GM18907 (cell line): ENCODE data around the gene SEMG2.

ENCODE experiments used
- ATAC-seq: cut with Tn5 transposase; IDR thresholded peaks from one replicate; pipeline ENCODE4 v1.9.1; 2021; ENCODE audit warnings: mild to moderate bottlenecking, moderate library complexity; ENCODE audit not compliant: unreplicated experiment

SEMG2 gene

GRCh38 chr20:45226287-45226686, 5.1 kb downstream of the SEMG2 start:
- ATAC-seq: no peak

DNA sequence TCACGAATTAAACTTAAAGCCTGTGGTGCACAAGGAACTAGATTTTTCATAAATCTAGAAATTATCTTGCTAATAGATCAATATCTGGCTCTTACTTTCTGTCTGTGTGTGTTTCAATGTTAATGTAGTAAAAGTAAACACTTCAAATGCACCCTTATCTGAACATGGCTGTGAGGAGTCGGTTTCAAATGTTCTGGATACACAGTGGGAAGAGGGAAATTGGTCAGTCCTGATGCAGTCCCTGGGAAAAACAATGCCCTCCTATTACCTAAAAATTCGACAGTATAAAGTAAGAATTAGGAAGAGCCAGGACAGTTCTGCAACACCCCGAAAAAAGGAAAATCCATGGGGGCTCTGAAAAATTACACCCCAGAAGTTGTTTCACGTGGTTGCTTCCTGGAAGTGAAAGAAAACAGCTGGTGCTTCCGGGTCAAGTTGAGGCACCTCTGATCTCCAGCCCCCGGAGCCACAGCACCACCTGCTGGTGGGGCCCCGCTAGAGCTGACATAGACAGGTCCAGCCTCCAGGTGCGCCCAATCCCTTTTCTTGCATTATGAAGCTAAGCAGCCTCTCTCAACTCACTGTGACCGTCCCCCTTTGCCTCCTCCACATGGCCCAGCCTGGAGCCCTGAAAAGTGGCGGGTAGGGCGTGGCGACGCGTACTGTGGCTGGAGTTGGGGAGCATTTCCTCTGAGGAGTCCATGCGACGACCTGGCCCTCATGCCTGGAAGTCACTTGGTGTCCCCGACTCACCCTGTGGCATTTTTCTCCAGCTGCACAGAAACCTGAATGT, 8.3 kb downstream of the SEMG2 start:
- ATAC-seq: no peak

DNA sequence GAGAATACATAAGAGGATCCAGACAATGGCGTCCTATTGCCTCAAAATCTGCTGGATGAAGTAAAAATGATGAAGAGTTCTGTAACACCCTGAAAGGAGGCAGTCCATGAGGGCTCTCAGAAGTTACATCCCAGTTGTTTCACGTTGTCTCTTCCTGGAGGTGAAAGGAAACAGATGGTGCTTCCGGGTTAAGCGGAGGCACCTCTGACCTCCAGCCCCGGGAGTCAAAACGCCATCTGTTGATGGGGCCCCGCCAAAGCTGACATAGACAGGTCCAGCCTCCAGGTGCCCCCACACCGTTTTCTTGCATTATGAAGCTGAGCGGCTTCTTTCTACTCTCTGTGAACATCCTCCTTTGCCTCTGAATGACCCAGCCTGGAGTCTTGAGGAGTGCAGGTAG, 9.5 kb downstream of the SEMG2 start:
- ATAC-seq: no peak

DNA sequence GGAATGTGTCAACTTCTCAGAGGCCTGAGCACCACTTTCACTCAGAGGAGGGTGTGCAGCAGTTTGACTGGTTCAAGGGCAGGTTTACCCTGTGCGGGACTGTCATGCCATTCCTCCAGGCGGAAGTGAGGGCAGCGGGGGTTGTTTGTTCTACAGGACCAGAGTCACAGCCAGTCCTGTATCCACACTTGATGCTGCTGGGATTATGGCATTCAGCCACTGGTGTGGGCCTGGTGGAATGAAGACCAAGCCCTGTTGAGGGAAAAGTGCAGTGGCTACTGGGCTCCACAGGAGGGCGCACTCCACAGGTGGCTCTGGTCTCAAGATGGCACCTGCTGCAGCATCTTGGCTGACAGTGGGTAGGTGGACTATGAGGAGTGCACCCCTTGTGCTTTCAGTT, 14.8 kb downstream of the SEMG2 start:
- no peak for ATAC-seq

DNA sequence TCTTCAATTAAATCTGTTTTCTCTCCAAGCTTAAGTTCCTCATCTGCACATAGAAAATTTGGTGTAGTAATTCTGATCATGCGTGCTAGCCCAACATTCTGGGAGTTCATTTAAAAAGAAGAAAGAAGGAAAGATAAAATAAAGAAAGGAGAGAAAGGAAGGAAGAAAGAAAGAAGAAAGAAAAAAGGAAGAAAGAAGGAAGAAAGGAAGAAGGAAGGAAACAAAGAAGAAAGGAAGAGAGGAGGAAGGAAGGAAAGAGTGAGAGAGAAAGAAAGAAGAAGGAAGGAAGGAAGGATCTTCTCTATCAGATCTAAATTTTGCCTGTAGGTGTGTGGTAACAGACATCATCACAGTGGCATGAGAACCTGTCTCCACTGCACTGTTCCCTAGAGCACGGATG, 17.0 kb downstream of the SEMG2 start:
- ATAC-seq: no peak

- no peak for ATAC-seq
Observed at GRCh38 chr20:45246109-45246508, 24.9 kb downstream of the SEMG2 start.

- no peak for ATAC-seq
Observed at GRCh38 chr20:45247865-45248264, 26.7 kb downstream of the SEMG2 start.

DNA sequence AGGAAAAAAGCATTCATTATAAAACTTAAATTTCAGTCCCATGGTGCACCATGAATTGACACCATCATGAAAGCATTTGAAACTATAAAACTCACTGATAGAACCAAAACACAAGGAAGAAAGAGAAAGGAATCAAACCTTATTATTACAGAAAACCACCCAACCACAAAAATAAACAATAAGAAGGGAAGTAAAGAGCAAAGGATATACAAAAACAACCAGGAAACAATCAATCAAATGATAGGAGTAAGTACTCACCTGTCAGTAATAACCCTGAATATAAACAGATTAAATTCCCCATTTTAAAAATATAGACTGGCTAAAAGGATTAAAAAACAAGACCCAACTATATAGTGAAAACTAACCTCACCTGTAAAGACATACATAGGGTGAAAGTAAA, 27.4 kb downstream of the SEMG2 start:
- ATAC-seq: no peak

DNA sequence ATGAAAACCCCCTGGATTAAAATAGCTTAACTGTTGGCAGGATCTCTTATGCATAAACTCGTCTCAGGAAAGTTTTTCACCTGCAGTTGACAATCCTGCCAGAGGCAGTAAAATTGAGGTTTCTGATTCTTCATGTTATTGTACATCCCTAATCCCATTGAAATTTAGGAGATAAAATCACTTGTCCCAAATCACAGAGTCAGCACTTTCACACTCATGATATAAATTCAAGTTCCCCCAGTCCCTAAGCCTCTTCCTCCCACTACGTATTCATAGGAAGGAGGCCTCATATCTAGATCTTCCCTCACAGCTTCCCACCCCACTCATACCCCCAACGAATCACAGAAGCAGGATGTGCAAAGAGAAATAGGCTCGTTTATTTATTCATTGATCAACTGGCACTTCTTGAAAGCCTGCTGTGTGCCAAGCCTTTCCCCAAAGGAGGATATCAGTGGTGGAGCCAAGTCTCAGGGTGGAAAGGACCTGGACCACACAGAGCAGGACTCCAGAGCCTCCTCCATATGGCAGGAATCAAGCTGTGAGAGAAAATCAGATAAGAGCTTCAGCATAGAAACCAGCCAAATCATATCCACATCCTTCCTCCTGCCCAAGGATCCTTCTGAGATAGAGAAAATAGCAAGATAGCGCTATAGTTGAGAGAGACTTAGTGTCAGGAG, 30.8 kb downstream of the SEMG2 start:
- no peak for ATAC-seq

DNA sequence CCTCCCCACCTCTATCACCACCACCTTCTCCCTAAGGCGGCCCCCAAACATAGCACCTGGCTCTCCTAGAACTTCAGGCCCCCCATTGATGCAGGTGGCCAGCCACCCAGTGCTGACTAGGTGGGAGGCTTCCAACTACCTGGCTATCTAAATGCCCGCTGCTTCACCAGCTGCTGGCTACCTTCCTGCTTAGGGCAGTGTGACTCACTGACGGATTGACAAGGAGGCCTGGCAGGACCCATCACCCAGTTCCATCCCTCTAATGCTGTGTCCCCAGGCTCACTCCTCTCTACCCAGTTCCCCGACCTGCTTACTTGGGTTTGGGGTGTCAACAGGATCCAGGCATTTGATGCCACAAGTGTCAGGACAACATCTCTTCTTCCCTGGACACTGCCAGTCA, 32.1 kb downstream of the SEMG2 start:
- ATAC-seq: no peak

DNA sequence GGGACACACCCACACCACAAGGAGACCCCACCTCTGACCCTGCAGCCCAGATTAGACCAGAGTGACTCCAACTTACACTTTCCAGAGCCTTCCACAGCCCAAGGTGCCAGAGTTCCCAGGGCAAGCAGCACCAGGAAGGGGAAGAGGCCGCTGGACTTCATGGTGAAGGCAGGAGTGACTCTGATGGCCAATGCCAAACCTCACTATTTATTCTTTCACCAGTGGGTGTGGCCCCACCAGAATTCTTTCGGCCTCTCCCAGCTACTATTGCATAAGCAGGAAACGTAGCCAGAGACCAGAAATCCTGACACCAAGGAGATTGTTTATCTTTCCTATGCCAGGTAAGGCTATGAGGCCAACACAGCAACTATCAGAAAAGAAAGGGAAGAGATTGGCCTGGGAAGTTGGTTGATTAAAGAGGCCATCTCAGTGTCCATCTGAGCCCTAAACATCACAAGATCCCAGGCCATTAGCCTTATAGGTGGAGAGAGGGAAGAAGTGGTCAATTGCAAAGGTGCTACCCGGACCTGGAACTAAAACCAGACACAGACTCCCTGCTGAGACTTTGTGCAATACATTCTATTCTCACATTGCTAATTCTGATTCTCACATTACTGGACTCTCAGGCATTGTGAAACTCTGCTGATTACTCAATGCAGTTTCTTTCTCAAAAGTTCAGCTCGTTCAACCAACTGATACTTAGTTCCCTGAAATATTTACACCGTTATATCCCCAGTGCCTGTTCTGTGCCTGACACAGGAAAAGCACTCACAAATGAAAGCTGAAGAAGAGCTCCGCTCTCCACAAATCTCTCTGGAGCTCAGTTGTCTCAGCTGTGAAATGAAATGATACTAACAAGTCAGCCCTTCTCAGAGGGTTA, 33.5 kb downstream of the SEMG2 start, which contains the start of gene SLPI:
Gene SLPI (minus strand): TSS at position 182 of the 880 bp plus-strand sequence. CDS start 21 bp downstream, at position 161.
- ATAC-seq: no peak

DNA sequence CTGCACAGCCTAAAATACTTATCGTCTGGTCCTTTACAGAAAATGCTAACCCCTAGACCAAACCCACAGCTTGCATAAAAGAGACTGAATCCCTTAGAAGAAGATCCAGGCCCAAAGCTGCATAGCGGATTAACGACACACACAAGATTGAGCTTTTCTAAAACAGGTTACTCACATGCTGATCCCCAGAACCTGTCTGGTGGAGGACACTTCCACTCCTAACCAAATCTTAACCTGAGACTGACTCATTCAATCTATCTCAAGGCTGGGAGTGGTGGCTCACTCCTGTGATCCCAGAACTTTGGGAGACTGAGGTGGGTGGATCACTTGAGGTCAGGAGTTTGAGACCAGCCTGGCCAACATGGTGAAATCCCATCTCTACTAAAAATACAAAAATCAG, 36.0 kb downstream of the SEMG2 start:
- ATAC-seq: no peak

DNA sequence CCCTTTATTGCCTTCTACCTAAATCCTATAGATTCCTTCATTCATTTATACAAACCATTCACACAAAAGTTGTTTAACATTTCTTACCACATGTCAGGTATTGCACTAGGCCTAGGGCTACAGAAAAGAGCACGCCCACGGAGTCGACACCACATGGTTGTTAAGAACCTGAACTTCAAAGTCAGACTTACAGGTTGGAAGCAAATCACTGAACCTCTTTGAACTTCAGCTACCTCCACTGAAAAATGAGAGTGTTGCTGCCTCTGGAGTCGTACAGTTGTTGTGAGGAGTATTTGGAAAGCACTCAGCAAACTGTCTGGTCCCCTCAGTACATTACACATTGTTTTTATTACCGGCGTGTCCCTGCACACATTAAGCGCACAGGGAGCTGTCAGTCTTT, 36.5 kb downstream of the SEMG2 start:
- no peak for ATAC-seq

DNA sequence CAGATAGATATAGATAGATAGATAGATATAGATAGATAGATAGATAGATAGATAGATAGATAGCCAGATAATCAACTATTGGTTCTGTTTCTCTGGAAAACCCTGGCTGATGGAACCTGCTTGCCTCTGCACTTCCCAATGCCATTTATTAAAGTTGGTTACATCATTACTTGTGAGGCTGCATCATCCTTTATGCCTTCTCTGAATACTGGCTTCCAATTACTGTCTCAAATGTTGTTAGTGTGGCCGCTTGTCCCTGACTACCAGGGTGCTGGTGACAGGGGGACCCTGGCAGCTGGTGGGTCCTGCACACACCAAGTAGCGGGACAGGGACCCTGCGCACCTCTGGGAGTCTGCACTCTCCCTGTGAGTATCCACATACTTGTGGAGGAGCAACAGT, 37.1 kb downstream of the SEMG2 start:
- no peak for ATAC-seq

DNA sequence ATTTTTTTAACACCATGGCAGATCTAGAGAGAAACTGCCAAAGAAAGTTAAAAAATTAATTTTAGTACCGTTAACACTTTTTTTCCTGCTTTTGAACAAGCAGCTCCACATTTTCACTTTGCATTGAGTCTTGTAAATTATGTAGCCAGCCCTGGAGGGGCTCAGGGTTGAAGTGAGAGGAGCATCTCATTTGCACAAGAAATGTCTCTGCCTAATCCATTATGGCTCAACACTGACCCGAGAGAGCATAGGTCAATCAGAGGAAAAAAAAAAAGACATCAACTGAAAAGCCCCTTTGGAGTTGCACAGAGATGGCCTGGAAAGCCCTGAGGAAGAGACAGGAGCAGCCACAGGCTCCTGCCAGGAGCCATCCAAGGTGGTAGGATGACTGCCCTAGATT, 37.5 kb downstream of the SEMG2 start:
- no peak for ATAC-seq

DNA sequence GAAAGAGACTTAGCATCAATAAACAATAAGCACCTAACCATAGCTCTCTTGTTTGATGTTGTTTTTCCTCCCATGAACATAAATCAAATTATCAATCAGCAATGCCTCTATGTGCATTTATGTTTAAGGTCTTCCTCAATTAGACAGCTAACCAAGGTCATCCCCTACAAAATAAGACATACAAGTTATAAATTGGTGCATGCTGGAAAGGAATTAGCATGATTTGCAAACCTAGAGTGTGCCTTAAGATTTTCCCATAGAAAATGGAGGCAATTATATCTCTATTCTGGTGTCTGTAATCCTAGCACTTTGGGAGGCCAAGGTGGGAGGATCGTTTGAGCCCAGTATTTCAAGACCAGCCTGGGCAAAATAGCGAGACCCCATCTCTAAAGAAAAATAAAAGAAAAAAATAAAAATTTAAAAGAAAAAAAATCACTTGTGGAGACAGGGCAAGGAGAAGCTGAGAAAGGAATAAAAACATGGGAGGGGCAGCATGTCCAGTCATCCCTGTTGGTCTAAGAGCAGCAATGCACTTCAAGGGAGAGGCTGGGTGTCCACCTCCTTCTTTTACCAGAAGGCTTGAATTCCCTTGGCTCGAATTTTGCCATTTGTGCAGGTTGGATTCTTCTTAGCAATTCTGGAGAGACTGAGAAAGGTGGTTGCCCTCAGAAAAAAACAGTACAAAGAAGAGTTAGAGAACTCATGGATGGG, 42.5 kb downstream of the SEMG2 start:
- no peak for ATAC-seq

DNA sequence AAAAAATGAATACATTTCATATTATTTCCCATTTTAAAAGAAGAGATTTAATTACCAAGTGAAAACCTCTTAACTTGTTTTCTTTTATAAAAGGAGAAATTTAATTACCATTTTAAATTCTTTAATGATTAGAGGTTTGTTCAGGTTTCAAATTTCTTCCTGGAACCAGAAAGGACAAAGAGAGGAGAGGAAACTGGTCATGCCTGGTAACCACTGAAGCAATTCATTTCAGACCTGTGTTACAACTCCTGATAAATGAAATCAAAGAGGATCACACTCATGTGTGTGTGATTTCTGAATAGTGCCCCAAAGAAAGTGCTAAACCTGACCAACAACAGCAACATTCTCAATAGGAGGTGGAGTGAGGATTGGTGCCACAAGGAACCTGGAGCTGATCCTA, 45.8 kb downstream of the SEMG2 start:
- ATAC-seq: no peak

DNA sequence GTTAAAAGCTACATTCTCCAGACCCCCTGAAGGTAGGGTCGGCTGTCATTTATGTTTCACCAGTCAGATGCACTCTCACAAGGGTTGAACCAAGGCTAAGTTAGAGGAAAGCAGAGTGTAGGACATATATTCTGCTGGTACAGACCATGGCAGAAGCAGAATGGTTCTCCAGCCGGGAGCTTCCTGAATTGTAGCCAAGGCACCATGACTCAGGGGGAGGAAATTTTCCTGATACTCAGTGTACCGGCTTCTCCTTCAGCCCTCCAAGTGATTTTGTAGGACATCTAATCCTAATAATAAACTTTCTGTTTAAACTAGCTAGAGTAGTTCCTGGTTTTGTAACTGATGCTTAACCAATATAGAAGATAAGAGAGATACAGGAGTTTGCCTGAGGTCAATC, 47.4 kb downstream of the SEMG2 start:
- ATAC-seq: no peak

- ATAC-seq: no peak
Observed at GRCh38 chr20:45269056-45269455, 47.9 kb downstream of the SEMG2 start.

GRCh38 chr20:45269754-45270270, 48.6 kb downstream of the SEMG2 start:
- ATAC-seq: no peak
